Measurements from ENCODE around the gene IRS4. TPM values are rescaled to one million over a fixed set of nuclear protein-coding genes. Genes with fewer than 3 reads are reported as not detected.

Gene IRS4
- total RNA-seq, 1 donor from 2014 or later = not detected

DNA sequence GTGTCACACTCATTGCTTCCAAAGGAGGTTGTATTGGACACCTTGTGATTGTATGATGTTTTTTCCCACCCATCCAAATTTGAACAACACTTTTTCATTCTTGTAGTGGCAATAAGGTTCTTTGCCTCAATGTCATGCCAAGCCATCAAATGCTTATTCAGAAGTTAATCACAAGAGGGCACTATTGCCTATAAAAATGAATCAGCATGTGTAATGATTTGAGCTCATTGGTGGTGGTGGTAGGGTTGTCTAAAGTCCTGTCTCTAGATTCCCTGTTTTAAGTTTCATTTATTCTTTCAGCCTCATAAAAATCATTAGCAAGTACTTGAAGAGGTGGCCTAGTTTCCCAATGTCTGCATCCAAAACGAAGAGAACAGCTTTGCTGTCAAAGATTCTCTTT lies 37.0 kb downstream of the IRS4 start:
- TF ChIP-seq, protein P1, sequence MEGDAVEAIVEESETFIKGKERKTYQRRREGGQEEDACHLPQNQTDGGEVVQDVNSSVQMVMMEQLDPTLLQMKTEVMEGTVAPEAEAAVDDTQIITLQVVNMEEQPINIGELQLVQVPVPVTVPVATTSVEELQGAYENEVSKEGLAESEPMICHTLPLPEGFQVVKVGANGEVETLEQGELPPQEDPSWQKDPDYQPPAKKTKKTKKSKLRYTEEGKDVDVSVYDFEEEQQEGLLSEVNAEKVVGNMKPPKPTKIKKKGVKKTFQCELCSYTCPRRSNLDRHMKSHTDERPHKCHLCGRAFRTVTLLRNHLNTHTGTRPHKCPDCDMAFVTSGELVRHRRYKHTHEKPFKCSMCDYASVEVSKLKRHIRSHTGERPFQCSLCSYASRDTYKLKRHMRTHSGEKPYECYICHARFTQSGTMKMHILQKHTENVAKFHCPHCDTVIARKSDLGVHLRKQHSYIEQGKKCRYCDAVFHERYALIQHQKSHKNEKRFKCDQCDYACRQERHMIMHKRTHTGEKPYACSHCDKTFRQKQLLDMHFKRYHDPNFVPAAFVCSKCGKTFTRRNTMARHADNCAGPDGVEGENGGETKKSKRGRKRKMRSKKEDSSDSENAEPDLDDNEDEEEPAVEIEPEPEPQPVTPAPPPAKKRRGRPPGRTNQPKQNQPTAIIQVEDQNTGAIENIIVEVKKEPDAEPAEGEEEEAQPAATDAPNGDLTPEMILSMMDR (IDR thresholded peaks at IDR 0.05) = peak in 1 of 3 experiments; percentile 22
- Histone ChIP-seq H3K27me3 (no peaks in the 10 kb centered on the region), H3K9me3 (no peaks in the 10 kb centered on the region), H3K36me3 (no peaks in the 10 kb centered on the region), H3K4me3 (no peak overlapping the region), H3K27ac (no peak overlapping the region), H3K4me1 (no peaks in the 10 kb centered on the region)
- no peak for DNase-seq (ENCODE audit: low spot score in 2 of 2)
- intact Hi-C loops (cut with DNase I) = no loop called here

- no peak overlapping the region for H3K4me3 ChIP-seq
- DNase-seq (ENCODE audit: low spot score in 2 of 2) = no peak
- intact Hi-C loops (cut with DNase I) = no loop called here
- no peaks in the 10 kb centered on the region for H3K36me3 ChIP-seq
- H3K27ac ChIP-seq = no peak overlapping the region
- TF ChIP-seq, protein P1 (IDR thresholded peaks at IDR 0.05) = no peak
- no peaks in the 10 kb centered on the region for H3K27me3 ChIP-seq
- no peaks in the 10 kb centered on the region for H3K4me1 ChIP-seq
- H3K9me3 ChIP-seq = no peaks in the 10 kb centered on the region
Measured at GRCh38 chrX:108696690-108697089, 39.7 kb downstream of the IRS4 start.
